Progenitor cell of endocrine pancreas (in vitro differentiated cells): ENCODE data around the gene CXCL16. TPM values are rescaled to one million over a fixed set of nuclear protein-coding genes. Genes with fewer than 3 reads are reported as not detected.
A peak's percentile ranks its signal among the peaks of the same experiment; 100 is the strongest.
"Not testable (repeated sequence)": the region's sequence is repeated elsewhere in the genome, so short reads cannot be mapped to it uniquely, and the experiment has no call there.

Experiments used
- DNase-seq: peaks from one replicate; pipeline ENCODE4 v3.0.0; 2021; ENCODE audit warnings: low spot score; ENCODE audit not compliant: unreplicated experiment
- H3K27ac Mint-ChIP-seq: 2 replicates; pipeline ENCODE4 v1.8.0; 2021; ENCODE audit warnings: mild to moderate bottlenecking, moderate library complexity, mixed read lengths
- H3K27me3 Mint-ChIP-seq: 2 replicates; pipeline ENCODE4 v1.8.0; 2021; ENCODE audit warnings: mixed read lengths
- H3K36me3 Mint-ChIP-seq: 2 replicates; pipeline ENCODE4 v1.8.0; 2022; ENCODE audit warnings: mixed read lengths; ENCODE audit not compliant: insufficient read depth
- H3K4me1 Mint-ChIP-seq: 2 replicates; pipeline ENCODE4 v1.8.0; 2021; ENCODE audit warnings: low read depth, mixed read lengths
- H3K4me3 Mint-ChIP-seq: 2 replicates; pipeline ENCODE4 v1.8.0; 2021; ENCODE audit warnings: low read depth, mild to moderate bottlenecking, moderate library complexity, mixed read lengths
- H3K9me3 Mint-ChIP-seq: 2 replicates; pipeline ENCODE4 v1.8.0; 2021; ENCODE audit warnings: low read depth, mixed read lengths
- total RNA-seq: library from RNA; stranded (reverse); gene quantifications from 2 replicates; pipeline ENCODE4 v1.2.1, GENCODE V29; 2021
- TF ChIP-seq, protein P1 (sequence below): fragments of 200-600 bp; sonication (generic); IDR thresholded peaks from one replicate; pipeline ENCODE4 v1.5.0; 2021; ENCODE audit warnings: antibody characterized with exemption, mild to moderate bottlenecking; ENCODE audit not compliant: unreplicated experiment

Gene CXCL16
- total RNA-seq, 1 donor from 2014 or later = 4.3 TPM

GRCh38 chr17:4710693-4711634, 28.8 kb downstream of the CXCL16 start:
- TF ChIP-seq, protein P1, sequence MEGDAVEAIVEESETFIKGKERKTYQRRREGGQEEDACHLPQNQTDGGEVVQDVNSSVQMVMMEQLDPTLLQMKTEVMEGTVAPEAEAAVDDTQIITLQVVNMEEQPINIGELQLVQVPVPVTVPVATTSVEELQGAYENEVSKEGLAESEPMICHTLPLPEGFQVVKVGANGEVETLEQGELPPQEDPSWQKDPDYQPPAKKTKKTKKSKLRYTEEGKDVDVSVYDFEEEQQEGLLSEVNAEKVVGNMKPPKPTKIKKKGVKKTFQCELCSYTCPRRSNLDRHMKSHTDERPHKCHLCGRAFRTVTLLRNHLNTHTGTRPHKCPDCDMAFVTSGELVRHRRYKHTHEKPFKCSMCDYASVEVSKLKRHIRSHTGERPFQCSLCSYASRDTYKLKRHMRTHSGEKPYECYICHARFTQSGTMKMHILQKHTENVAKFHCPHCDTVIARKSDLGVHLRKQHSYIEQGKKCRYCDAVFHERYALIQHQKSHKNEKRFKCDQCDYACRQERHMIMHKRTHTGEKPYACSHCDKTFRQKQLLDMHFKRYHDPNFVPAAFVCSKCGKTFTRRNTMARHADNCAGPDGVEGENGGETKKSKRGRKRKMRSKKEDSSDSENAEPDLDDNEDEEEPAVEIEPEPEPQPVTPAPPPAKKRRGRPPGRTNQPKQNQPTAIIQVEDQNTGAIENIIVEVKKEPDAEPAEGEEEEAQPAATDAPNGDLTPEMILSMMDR = no peak
- H3K27me3 Mint-ChIP-seq = no peaks in the 10 kb centered on the region
- DNase-seq = no peak
- no peaks in the 10 kb centered on the region for H3K36me3 Mint-ChIP-seq
- peaks cover 6% of the 10 kb centered on the region for H3K4me1 Mint-ChIP-seq
- H3K4me3 Mint-ChIP-seq = peak overlapping the region; percentile 72
- H3K9me3 Mint-ChIP-seq = no peaks in the 10 kb centered on the region
- peak overlapping the region; percentile 94 for H3K27ac Mint-ChIP-seq

GRCh38 chr17:4709794-4710692, 29.7 kb downstream of the CXCL16 start, which contains the start of gene ARRB2:
TSS of gene ARRB2 (plus strand) at chr17:4710632. CDS start at chr17:4710722, 90 bp downstream.
- H3K4me1 Mint-ChIP-seq = peaks cover 6% of the 10 kb centered on the region
- peak; percentile 95 for DNase-seq
- peak within 1 kb of the TSS; percentile 72 for H3K4me3 Mint-ChIP-seq
- TF ChIP-seq, protein P1 = peak; percentile 54
- H3K27me3 Mint-ChIP-seq = no peaks in the 10 kb centered on the region
- peak within 1 kb of the TSS; percentile 94 for H3K27ac Mint-ChIP-seq
- H3K36me3 Mint-ChIP-seq = no peaks in the 10 kb centered on the region
- no peaks in the 10 kb centered on the region for H3K9me3 Mint-ChIP-seq

DNA sequence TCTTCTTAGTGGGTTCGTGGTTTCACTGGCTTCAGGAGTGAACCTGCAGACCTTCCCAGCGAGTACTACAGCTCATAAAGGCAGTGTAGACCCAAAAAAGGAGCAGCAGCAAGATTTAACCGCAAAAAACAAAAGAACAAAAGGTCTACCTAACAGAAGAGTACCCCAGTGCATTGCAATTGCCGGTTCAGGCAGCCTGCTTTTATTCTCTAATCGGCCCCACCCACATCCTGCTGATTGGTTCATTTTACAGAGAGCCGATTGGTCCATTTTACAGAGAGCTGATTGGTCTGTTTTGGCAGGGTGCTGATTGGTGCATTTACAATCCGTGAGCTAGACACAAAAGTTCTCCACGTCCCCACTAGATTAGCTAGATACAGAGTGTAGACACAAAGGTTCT, 31.3 kb downstream of the CXCL16 start:
- TF ChIP-seq, protein P1 = no peak
- H3K27ac Mint-ChIP-seq = no peak overlapping the region
- no peaks in the 10 kb centered on the region for H3K27me3 Mint-ChIP-seq
- peaks cover 8% of the 10 kb centered on the region for H3K4me1 Mint-ChIP-seq
- H3K36me3 Mint-ChIP-seq = no peaks in the 10 kb centered on the region
- H3K9me3 Mint-ChIP-seq = no peaks in the 10 kb centered on the region
- DNase-seq = no peak
- no peak overlapping the region for H3K4me3 Mint-ChIP-seq

DNA sequence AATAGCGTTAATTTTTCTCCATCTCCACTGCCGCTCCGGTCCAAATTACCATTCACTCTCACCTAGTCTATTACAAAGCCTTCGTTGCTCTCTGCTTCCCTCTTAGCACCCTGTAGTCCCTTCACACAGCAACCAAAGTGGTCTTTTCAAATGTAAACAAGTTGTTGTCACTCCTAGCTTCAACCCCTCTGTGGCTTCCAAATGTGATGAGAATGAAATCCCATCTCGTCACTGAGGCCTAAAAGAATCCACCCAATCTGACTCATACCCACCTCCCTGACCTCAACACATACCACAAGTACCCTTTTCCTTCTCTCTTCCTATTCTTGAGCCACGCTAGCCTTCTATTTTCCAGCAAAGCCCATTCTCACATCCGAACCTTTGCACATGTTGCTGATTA, 33.6 kb downstream of the CXCL16 start:
- Mint-ChIP-seq H3K4me3 (no peak overlapping the region), H3K36me3 (no peaks in the 10 kb centered on the region), H3K4me1 (peaks cover 22% of the 10 kb centered on the region), H3K27me3 (no peaks in the 10 kb centered on the region), H3K9me3 (no peaks in the 10 kb centered on the region), H3K27ac (no peak overlapping the region)
- TF ChIP-seq, protein P1 = no peak
- DNase-seq = no peak

DNA sequence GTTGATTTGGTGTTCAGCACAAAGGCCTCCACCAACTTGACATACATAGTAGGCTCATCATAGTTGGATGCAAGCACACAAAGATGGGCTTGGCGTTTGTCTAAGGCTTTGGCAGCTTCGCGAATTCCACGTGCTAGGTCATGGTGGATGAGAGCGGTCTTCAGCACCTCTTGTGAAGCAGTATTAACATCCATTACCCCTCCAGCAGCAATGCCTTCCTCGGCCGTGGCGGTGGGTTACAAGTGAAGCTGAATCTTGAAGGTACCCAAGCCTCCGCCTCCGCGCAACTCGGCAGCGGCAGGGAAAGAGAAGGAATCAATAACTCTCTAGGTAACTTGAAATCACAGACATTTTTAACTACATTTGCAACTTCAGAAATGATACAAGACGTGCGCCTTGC, 34.7 kb downstream of the CXCL16 start:
- Mint-ChIP-seq H3K27me3 (no peaks in the 10 kb centered on the region), H3K9me3 (no peaks in the 10 kb centered on the region), H3K27ac (peak overlapping the region; percentile 95), H3K36me3 (no peaks in the 10 kb centered on the region), H3K4me1 (peaks cover 21% of the 10 kb centered on the region), H3K4me3 (peak overlapping the region; percentile 93)
- DNase-seq = no peak
- TF ChIP-seq, protein P1 = no peak

DNA sequence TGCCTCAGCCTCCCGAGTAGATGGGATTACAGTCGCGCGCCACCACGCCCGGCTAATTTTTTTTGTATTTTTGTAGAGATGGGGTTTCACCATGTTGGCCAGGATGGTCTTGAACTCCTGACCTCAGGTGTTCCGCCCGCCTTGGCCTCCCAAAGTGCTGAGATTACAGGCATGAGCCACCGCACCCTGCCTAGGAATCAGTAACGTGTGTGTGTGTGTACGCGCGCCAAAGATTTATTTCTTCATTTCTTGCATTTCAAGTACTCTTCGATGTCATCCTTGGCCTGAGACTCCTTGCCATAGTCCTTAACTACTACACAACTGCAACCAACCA, 35.2 kb downstream of the CXCL16 start:
- peak overlapping the region; percentile 95 for H3K27ac Mint-ChIP-seq
- peak overlapping the region; percentile 93 for H3K4me3 Mint-ChIP-seq
- not testable (repeated sequence) for H3K27me3 Mint-ChIP-seq, DNase-seq, H3K9me3 Mint-ChIP-seq, H3K36me3 Mint-ChIP-seq
- H3K4me1 Mint-ChIP-seq = peaks cover 18% of the 10 kb centered on the region
